HG03378 (cell line): ENCODE measurements around the gene SIGLEC1.

Experiments used
- ATAC-seq: cut with Tn5 transposase; IDR thresholded peaks from one replicate; pipeline ENCODE4 v1.9.1; 2021; ENCODE audit warnings: mild to moderate bottlenecking, moderate library complexity; ENCODE audit not compliant: unreplicated experiment

The SIGLEC1 gene

DNA sequence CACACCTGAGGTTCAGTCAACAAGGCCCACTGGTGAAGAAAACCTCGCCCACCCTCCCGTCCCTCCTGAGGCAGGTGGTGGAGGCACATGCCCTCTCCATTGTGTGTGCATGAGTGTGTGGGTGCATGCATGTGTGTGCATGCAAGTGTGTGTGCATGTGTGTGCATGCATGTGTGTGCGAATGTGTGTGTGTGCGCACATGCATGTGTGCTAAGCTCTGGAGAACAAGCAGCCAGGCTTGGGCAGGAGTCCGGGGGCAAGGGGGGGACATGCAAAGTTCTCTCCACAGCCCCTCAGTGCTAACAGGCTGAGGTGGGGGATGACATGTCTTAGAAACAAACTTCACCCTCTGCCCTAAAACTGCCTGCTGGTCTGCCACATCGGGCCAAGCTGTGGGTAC, 17.0 kb upstream of the SIGLEC1 start:
- no peak for ATAC-seq

DNA sequence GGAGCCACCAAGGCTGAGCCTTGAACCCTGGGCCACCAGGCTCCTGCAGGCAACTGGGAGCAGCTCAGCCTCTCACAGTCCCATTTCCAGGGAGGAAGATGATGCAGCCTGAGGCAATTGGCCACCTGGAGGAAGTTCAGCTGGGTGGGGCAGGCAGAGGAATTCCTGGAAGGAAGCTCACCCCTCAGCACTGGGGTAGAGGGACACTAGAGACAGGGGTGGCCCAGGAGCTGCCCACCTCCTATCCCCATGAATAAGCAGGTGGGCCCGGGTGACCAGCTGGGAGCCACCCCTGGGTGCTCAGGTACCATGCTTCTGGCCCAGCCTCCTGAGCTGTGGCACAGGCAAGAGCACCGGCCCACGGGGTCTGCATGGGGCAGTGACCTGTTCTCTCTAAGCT, 16.5 kb upstream of the SIGLEC1 start:
- no peak for ATAC-seq

DNA sequence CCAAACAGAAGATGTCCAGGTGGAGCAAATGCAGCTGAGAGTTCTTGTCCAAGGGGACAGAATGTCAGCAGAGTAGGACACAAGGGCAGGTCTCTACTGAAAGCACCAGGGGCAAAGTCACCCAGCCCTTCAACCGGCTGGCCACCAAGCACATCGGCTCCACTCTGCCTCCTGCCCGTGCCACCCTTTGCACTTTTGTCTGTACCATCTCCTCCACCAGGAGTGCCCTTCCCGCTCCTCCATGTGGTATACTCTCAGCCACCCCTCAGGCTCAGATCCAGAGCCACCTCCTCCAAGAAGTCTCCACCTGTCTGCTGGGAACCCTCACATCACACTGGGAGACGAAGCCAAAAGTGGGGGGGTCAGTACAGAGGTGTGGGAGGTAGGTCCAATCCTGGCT, 16.0 kb upstream of the SIGLEC1 start:
- no peak for ATAC-seq

DNA sequence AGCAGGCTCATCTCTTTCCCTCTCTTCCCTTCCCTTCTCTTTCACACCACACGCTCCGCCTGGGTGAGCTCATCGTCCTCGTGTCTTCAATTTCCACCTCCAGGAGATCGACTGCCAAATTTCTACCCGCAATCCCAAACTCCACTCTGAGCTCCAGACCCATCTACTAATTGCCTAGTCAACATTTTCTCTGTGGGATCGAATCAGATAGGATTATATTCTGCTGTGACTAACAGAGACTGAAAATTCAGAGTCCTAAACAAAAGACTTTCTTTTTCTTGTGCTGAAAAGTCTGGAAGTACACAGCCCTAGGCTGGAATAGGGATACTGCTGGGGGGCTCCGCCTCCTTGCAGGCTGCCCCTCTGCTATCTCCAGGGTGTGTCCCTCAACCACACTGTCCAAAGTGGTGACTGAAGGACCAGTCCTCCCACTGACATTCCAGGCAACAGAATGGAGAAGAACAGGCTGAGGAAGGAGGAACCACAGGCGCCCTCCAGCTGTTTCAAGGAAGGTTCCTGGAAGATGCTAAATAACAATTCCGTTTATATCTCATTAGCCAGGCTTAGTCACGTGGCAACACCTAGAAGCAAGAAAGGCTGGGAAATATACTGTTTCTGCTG, 15.1 kb upstream of the SIGLEC1 start:
- no peak for ATAC-seq

DNA sequence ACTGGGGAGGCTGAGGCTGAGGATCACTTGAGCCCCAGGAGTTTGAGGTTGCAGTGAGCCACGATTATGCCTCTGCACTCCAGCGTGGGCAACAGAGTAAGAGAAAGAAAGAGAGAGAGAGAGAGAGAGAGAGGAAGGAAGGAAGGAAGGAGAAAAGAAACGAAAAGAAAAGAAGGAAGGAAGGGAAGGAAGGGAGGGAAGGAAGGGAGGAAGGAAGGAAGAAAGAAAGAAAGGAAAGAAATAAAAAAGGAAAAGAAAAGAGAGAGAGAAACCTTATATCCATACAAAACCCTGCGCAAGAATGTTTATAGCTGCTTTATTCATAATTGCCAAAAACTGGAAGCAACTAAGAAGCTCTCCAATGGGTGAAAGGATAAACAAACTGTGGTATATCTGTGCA, 12.0 kb upstream of the SIGLEC1 start:
- no peak for ATAC-seq

DNA sequence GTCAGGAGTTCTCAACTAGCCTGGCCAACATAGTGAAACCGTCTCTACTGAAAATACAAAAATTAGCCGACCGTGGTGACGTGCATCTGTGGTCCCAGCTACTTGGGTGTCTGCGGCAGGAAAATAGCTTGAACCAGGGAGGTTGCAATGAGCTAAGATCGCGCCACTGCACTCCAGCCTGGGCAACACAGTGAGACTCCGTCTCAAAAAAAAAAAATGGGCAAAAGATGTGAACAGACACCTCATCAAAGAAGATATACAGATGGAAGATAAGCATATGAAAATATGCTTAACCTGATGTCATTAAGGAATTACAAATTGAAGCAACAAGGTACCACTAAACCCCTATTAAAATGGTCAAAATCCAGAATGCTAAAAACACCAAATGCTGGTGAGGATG, 10.9 kb upstream of the SIGLEC1 start:
- ATAC-seq, result no peak

DNA sequence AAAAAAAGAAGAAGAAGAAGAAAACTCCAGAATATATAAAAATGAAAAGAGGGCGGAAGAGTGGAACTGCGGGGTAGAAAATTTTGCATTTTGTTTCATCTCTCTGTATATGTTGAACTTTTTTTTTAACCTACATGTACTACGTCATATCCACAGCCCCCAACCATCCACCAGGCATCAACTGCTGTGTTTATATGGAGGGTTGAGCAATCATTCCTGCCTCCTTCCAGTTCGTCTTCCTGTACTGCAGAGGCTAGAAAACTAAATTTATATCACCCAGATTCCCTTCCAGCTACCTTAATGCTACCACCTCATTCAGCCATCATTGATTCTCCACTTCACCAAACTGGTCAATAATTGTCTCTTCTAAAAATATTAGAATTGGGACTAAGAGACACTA, 9.5 kb upstream of the SIGLEC1 start:
- no peak for ATAC-seq

DNA sequence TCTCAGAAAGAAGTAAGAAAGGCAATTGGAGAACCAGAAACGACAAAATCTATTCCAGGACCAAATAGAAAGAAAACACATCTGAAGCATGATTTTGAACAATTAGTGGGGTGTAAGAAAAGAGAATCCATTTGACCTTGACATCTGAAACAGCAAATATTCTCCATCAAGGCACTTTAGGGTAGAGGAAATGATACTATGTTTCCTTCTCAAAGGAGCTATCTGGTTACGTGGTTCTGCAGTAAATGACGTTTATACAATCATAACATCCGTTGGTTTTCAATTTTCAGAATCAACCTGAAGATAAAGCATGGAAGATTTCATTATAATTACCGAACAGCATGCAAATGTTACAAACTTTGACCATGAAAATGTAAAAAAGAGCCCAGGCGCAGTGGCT, 8.2 kb upstream of the SIGLEC1 start:
- no peak for ATAC-seq

DNA sequence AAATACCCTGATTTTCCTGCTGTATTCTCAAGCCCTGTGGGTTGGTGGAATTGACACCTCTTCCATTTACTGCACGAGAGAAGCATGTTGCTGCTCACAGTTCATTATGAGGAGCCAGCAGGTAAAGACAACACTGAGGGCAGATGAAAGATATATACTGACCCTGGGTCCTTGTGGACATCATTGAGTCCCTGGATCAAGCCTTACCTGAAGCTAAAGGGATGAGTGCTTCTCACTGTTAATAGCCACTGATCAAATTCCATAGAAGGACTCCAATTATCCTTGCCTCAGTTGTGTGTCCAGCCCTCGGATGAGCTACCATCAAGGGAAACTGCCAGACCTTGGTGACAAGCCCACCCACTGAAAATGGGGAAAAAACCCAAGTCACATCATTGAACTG, 7.7 kb upstream of the SIGLEC1 start:
- no peak for ATAC-seq

DNA sequence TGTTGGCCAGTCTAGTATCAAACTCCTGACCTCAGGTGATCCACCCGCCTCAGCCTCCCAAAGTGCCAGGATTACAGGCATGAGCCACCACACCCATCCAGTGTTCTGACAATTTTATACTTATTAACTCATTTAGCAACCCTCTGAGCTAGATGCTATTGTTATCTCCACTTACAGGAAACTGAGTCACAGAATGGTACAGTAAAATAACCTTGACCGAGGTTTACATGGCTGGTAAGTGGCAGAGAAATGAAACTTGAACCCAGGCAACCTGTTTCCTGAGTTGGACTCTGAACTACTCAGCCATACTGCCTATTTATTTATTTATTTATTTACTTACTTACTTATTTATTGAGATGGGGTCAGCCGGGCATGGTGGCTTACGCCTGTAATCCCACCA, 6.6 kb upstream of the SIGLEC1 start:
- no peak for ATAC-seq

DNA sequence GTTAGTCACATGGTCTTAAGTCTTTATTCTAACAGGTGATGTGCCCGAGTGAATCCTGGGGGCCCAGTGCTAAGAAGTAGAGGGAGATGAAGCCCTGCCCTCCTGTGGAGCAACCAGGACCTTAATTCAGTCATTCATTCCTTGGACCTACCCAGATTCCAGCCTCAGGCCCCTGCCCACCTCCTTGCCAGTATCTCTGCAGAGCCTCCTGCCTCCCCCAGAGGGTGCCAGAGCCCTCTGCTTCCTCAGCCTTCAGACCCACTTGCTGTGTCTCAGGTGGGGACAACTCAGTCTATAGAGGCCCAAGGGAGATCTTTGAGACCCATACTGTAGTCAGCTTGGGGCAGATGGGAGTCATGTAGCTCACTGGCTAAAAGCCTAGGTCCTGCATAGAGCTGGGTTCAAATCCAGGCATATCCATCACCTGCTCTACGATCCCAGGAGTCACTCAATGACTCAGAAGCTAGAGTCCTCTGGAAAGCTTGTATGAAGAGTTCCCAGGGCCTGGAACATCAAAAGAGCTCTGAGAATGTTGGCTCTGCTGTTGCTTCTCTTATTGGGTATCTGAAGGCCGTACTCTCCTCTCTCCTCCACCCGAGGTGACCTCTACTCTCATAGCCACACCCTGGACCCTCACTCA, 3.9 kb upstream of the SIGLEC1 start:
- no peak for ATAC-seq

DNA sequence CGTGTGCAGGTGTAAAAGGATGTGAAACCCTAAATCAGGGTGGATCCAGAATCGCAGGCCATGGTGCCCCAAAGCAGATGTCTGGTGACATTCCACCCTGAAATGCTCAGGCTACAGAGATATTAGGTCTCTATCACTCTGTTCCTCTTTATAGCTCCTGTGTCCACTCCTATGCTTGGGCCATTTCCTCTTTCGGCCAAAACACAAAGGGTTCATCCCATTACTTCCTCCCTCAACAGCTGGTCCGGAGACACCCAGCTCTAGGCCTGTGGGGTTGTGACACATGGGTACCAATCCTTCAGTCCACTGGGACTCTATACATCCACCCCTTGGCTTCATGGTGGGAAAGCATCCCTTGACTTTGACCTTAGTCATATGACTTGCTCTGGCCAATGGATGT, 1.7 kb upstream of the SIGLEC1 start:
- no peak for ATAC-seq

DNA sequence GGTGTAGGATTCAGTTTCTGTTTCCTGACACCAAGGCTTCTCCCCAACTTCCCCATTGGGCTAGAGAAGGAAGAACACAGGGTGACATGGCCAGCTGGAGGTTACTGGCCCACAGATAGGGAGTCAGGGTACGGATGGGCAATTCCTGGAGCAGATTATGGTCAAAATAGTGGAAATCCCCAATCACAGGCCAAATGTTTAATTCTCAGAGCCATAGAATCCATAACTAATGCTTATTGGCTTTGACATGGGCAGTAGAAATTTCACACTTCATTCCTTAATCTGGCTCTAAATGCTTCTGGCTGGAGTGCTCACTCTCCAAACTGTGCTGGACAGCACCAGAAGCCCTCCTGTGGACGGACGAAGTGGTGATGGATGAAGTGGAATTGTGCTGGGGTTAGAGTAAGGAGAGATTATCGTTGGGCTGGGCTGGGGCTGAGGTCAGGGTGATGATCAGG, 887 bp downstream of the SIGLEC1 start:
- ATAC-seq, result no peak

DNA sequence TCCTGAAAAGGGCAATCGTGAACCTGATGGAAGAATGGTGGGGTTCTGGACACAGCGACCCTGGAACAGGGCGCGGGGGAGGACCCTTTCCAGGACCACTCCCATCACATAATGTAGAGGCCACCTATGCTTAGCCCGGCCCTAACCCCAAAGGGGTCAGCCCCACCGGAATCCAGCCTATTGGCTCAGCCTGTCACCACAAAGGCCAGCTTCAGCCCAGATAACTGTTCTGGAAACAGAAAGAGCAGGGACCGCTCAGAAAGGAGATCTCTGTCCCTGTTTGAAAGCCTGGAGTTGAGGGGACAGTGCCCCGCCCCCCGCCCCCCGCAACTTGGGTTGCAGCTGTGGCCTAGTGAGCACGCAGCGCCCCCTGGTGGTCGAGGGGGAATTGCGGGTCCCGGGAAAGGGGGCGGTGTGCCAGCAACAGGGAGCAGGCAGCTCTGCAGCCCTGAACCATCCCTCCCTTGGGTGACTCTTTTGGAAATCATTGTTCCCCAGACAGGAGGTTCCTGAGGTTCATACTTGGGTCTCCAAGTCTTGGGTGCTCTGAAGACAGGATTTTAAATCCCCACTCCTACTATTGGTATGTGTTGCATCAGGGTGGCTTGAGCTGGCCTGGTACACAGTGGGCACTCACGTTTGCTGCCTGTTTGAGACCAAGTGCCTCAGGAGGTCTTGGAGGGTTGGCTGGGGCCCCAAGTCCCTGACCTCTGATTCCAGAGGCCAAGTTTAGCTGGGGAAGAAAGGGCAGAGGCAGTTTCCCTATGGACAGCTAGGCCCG, 1.5 kb downstream of the SIGLEC1 start:
- ATAC-seq, result no peak

DNA sequence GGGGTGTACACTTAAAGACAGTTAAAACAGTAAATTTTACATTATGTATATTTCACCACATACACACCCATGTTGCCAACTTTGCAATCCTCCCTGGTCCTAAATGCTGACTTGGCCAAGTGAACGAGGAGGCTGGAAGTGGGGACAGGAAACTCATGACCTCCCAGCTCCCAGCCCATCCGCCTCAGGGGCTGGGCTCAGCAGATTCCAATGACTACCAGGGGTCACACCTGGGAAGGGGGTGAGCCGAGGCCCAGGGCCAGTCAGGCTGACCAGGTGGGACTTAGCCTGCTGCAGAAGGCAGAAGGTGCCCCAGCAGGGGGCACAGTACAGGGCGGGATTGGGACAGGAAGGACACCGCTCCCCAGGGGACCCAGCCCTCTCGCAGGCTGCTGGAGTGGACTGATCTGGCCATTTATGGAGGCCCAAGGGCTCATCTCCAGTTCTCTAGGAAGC, 2.4 kb downstream of the SIGLEC1 start:
- no peak for ATAC-seq

DNA sequence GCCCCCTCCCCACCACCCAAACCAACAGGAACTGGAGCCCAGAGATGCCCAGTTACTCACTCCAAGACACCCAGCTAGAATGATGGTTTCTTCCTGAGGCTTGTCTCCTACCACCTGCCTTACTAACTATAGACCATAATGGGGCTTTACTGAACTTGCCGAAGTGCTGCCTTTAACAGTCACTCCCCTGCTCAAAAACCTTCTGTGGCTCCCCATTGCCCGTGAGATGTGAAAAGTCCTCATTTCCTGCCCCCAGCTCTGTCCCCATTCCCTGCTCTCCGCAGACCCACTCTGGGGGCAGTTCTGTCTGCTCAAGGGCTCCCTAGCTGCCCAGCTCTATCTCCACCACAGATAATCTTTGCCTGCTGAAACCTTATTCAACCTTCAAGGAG, 4.9 kb downstream of the SIGLEC1 start:
- ATAC-seq, result no peak

DNA sequence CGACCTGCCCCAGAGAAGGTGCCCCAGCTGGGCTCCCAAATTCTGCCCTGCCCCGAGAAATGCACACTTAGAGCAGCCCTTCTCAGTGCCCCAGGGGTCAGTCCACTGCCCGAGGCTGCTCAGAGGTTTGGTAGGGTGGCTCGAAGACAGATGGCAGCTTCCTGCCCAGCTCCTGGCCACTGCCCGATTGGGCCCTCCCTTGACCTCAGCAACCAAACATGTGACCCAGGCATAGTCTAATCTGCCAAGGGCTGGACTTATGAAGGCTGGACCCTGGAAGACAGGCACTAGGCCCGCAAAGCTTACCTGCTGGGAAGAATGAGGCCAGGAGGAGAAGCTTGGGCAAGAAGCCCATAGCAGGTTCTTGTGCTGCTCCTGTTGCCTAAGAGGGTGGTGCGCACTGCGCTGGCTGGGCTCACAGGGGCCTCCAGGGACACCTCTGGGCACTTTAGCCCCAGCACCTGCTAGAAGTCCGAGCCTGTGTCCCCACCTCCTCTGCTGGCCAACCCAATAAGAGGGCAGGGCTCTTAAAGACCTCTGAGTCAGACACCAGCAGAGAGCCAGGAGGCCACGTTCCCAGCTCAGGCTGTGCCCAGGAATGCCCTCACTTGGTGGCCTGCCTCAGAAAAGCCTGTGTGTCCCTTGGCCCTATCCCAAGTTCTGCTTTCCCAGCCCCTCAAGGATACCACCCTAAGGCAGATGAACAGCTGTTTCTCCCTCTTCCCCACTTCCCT, 5.5 kb downstream of the SIGLEC1 start:
- no peak for ATAC-seq

DNA sequence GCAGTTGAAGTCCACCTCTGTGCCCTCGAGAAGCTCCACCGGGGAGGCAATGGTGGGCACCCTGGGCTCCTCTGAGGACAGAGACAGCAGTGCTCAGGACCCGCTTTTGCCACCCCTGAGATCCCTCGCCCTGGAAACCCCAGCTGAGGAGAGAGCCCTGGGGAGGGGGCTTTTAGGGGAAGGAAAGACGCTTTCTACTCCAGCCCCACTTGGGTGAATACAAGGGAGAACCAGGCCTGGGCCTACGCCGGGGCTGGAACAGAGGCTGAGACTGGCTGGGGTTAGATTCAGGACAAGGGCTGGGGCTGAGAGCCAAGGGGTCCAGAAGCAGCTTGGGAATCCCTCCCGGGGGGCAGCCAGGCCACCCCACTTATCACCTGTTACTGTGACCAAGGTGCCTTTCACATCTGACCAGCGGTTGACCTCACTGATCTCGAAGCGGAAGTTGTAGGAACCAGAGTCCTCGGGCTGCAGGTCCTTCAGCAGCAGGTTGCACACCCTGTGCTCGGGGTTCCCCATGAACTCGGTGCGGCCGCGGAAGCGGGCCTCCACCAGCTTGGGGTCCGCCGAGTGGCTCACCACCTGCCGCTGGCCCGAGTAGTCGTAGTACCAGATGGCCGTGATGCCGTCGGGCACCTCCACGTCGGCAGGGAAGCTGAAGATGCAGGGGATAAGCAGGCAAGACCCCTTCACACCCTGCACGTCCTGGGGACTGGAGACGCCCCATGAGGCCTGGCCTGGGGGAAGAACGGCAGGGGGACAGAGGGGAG, 6.2 kb downstream of the SIGLEC1 start:
- no peak for ATAC-seq

DNA sequence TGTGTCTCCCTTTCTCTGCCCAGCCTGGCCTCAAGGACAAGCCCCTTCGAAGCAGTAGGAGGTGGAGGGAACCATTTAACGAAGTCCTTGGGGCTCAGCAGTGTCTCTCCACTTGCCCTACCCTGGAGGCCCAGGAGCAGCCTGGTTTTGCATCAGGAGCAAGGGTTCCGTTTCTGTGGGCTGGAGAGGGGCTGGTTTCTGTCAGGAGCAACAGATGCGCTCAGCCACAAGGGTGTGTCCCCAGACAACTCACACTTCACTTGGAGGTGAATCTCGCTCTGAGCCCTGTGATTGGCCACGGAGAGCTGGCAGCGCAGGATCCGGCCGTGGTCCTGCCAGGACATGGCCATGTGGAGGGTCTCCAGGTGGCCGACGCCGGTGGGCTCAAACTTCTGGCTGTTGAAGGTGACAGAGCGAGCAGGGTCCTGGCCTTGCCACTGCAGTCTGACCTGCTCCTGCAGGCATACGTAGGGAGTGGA, 6.9 kb downstream of the SIGLEC1 start:
- no peak for ATAC-seq

DNA sequence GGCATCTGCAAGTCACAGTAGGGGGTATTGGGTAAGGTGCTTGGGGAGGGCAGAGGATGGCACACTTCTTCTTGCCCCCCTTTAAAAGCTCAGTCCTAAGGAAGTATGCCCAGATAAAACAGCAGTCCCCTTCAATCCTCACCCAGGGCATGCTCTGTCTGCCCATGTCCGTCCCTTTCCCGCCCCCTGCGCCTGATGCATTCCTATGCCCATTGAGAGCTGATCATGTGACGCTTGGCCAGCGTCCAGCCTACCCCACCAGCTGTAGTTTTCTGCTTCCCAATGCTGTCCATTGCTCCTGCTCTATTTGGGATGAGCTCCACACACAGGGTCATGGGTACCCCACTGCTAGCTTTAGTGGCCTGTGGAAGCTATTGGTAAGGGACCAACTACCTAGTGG, 8.3 kb downstream of the SIGLEC1 start:
- no peak for ATAC-seq
